ENCODE results near the gene CLIP1. TPM values are rescaled to one million over a fixed set of nuclear protein-coding genes. Genes with fewer than 3 reads are reported as not detected.
"Not testable (repeated sequence)": the region's sequence is repeated elsewhere in the genome, so short reads cannot be mapped to it uniquely, and the experiment has no call there.

Gene CLIP1
- total RNA-seq, 1 experiment from 2014 or later = 28.4 TPM

DNA sequence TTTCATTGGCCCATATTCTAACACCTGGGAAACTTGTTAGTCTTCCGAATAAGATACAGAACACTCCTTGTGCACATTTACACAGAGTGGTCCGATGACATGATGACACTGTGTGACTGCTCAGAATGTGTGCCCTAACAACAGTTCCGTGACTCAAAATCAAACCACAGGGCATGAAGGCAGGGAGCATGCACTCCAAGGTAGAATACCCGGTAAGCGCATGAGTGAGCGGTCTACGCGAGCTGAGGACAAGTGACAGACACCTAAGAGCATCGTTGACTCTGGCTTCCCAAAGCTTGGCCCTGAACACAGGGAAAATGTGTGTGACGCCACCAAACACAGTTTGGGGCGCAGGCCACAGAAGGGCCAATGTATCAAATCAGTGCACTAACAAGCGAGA lies 18.6 kb downstream of the CLIP1 start:
- in situ Hi-C loops (cut with HindIII; ENCODE audit: low pct_unique_long_range_greater_than_20kb, low sequenced_read_pairs) = no loop called here
- no peak for DNase-seq (ENCODE audit: low read depth)

GRCh38 chr12:122403115-122403770 lies 19.2 kb downstream of the CLIP1 start:
- in situ Hi-C loops (cut with HindIII; ENCODE audit: low pct_unique_long_range_greater_than_20kb, low sequenced_read_pairs) = no loop called here
- no peak for DNase-seq (ENCODE audit: low read depth)

GRCh38 chr12:122402264-122402663 lies 20.2 kb downstream of the CLIP1 start:
- in situ Hi-C loops (cut with HindIII; ENCODE audit: low pct_unique_long_range_greater_than_20kb, low sequenced_read_pairs) = no loop called here
- no peak for DNase-seq (ENCODE audit: low read depth)

GRCh38 chr12:122399592-122400373 lies 22.7 kb downstream of the CLIP1 start:
- DNase-seq (ENCODE audit: low read depth) = peak; percentile 85
- in situ Hi-C loops (cut with HindIII; ENCODE audit: low pct_unique_long_range_greater_than_20kb, low sequenced_read_pairs) = no loop called here

- in situ Hi-C loops (cut with HindIII; ENCODE audit: low pct_unique_long_range_greater_than_20kb, low sequenced_read_pairs) = no loop called here
- no peak for DNase-seq (ENCODE audit: low read depth)
These were observed 23.2 kb downstream of the CLIP1 start for GRCh38 chr12:122399254-122399591.

- DNase-seq (ENCODE audit: low read depth); in situ Hi-C loops (cut with HindIII; ENCODE audit: low pct_unique_long_range_greater_than_20kb, low sequenced_read_pairs): not testable (repeated sequence)
These were observed 24.5 kb downstream of the CLIP1 start for GRCh38 chr12:122397981-122398380.

DNA sequence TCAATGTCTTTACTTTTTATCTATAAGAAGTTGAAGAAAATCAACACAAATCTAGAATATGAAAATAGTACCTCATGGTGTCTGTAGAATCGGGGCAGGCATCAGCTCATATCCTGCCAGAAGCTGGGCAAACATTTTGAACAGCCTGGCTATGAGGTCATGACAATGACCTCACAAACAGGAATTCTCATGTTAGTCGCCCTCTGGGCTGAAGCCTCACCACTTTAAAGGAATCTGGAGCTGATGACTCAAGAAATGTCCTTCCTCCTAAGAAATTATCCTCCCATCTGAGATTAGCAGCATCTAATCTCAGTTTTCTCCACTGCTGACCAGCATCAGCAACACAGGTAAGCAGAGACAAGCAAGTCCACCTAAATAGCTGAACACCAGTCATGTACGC lies 27.1 kb downstream of the CLIP1 start:
- in situ Hi-C loops (cut with HindIII; ENCODE audit: low pct_unique_long_range_greater_than_20kb, low sequenced_read_pairs) = no loop called here
- no peak for DNase-seq (ENCODE audit: low read depth)

- in situ Hi-C loops (cut with HindIII; ENCODE audit: low pct_unique_long_range_greater_than_20kb, low sequenced_read_pairs) = no loop called here
- no peak for DNase-seq (ENCODE audit: low read depth)
These were observed 27.8 kb downstream of the CLIP1 start for GRCh38 chr12:122394626-122395194.

DNA sequence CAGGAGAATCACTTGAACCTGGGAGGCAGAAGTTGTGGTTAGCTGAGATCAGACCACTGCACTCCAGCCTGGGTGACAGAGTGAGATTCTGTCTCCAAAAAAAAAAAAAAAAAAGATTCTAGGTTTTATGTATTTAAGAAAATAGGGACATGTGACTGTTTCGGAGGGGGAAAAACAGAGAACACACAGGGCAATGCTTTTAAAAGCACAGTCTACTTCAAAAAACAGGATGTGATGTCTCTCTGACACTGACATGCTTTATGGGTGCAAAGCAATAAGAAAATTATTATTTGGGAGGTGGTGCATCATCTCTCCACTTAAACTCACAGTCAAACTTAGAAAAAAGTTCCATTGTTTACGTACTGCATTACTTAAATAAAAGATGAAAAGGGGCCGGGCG lies 28.7 kb downstream of the CLIP1 start:
- in situ Hi-C loops (cut with HindIII; ENCODE audit: low pct_unique_long_range_greater_than_20kb, low sequenced_read_pairs) = no loop called here
- no peak for DNase-seq (ENCODE audit: low read depth)

DNA sequence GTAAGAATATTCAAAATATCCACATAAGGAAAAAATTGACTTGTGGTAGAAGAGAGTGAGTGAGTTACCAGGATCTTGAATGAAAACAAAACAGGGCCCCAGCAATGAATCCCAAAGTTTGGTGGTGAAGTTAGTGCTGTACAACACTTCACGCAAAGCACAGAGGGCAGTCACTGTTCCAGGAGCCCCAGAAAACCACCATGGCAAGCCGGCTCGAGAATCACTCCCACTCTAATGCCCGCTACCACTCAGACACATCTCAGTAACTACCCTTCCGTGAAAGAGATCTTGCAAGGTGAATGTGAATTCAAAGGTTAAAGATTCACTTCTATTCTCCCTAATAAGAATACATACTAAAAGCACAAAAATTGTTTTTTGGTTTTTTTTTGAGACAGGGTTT lies 30.1 kb downstream of the CLIP1 start:
- DNase-seq (ENCODE audit: low read depth) = no peak
- in situ Hi-C loops (cut with HindIII; ENCODE audit: low pct_unique_long_range_greater_than_20kb, low sequenced_read_pairs) = no loop called here

DNA sequence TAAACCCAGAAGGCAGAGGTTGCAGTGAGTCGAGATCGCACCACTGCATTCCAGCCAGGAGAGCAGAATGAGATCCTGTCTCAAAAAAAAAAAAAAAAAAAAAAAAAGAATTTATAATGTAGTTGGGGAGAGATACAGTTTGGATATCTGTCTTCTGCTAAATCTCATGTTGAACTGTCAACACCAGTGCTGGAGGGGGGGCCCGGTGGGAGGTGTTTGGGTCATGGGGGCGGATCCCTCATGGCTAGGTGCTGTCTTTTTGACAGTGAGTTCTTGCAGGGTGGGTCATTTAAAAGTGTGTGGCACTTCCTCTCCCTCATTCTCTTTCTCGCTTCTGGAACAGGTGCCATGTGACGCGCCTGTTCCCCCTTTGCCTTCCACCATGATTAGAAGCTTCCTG lies 32.8 kb downstream of the CLIP1 start:
- no peak for DNase-seq (ENCODE audit: low read depth)
- in situ Hi-C loops (cut with HindIII; ENCODE audit: low pct_unique_long_range_greater_than_20kb, low sequenced_read_pairs) = no loop called here

DNA sequence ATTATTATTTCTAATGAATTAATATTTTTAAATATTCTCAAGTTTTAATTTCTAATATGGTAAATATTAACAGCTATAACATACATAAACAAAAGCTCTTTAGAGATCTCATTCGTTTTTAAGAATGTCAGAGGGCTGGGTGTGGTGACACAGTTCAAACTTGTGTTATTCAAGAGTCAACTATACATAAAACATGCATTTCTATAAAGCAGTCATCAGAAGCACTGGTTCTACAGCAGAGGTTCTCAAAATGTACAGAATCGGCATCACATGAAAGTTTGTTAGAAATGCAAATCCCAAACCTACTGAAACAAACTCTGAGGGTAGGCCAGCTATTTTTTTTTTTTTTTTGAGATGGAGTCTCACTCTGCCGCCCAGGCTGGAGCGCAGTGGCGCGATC lies 34.6 kb downstream of the CLIP1 start:
- in situ Hi-C loops (cut with HindIII; ENCODE audit: low pct_unique_long_range_greater_than_20kb, low sequenced_read_pairs) = no loop called here
- no peak for DNase-seq (ENCODE audit: low read depth)

DNA sequence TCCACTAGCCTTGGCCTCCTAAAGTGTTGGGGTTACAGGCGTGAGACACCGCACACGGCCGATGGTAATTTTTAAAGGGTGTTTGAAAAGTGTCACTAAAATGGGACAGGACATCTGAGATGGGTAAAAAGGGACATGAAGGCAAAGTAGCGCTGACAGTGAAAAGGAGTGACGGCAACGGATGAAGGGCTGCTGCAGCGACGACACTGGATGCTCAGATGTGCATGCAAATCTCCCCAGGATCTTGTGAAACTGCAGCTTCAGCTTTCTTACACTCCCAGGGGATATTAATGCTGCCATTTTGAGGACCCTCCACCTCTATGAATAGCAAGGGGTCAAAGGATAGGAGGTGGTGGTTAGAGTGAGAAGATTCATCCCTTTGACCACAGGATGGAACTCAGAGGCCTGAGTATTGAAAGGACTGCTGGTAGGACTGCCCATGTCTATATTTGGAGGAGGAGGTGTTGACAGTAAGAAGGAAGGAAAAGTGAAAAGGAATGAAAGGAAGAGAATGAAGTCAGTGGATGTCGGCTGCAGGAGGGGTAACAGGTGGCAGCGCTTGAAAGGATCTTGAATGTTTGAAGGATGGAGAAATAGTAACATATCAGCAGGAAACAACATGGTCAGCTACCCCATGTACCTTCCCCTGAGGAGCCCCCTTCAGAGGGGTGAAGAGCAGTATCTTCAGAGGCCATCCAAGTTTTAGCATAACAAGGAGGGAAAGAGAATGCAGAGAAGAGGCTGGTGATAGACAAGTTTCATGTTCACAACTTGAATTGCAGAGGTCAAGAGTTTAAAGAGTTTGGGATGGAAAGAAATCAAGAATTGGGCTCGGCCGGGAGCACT lies 37.1 kb downstream of the CLIP1 start:
- in situ Hi-C loops (cut with HindIII; ENCODE audit: low pct_unique_long_range_greater_than_20kb, low sequenced_read_pairs) = no loop called here

GRCh38 chr12:122382919-122383350 lies 39.5 kb downstream of the CLIP1 start:
- no peak for DNase-seq (ENCODE audit: low read depth)
- in situ Hi-C loops (cut with HindIII; ENCODE audit: low pct_unique_long_range_greater_than_20kb, low sequenced_read_pairs) = no loop called here

More for the DNA sequence above, 37.1 kb downstream of the CLIP1 start:
- DNase-seq (ENCODE audit: low read depth) = no peak

GRCh38 chr12:122381021-122381420 lies 41.4 kb downstream of the CLIP1 start:
- DNase-seq (ENCODE audit: low read depth) = no peak
- in situ Hi-C loops (cut with HindIII; ENCODE audit: low pct_unique_long_range_greater_than_20kb, low sequenced_read_pairs) = no loop called here

DNA sequence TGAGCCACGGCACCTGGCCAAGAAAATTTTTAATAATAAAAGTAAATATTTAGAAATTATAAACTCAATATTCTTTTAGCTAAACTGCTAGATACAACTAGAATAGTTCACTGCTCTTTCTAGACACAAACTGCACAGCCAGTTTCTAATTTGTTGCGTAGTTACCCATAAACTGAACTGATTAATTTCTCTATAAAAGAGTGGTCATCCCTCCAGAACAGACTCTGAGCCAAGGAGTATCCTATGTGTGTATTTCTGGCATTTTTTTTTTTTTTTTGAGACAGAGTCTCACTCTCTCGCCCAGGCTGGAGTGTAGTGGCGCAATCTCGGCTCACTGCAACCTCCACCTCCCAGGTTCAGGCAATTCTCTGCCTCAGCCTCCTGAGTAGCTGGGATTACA lies 45.7 kb downstream of the CLIP1 start:
- in situ Hi-C loops (cut with HindIII; ENCODE audit: low pct_unique_long_range_greater_than_20kb, low sequenced_read_pairs); DNase-seq (ENCODE audit: low read depth): not testable (repeated sequence)

DNA sequence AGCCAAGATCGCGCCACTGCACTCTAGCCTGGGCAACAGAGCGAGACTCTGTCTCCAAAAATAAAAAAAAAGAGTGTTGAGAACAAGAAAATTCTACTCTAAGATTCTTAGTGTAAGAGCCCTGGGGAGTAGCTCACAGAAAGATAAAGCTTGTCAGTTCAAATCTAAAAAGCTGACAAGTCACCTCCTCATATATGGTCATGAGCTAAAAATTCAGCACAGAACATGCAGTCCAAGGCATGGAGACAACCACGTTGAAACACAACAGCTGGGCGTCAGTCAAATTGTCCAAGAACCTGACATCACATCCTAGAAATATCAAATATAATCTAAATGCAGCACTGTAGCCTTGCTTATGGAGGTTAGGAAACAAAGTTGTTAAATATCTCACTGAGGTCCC lies 47.8 kb downstream of the CLIP1 start:
- DNase-seq (ENCODE audit: low read depth) = no peak
- in situ Hi-C loops (cut with HindIII; ENCODE audit: low pct_unique_long_range_greater_than_20kb, low sequenced_read_pairs) = no loop called here

DNA sequence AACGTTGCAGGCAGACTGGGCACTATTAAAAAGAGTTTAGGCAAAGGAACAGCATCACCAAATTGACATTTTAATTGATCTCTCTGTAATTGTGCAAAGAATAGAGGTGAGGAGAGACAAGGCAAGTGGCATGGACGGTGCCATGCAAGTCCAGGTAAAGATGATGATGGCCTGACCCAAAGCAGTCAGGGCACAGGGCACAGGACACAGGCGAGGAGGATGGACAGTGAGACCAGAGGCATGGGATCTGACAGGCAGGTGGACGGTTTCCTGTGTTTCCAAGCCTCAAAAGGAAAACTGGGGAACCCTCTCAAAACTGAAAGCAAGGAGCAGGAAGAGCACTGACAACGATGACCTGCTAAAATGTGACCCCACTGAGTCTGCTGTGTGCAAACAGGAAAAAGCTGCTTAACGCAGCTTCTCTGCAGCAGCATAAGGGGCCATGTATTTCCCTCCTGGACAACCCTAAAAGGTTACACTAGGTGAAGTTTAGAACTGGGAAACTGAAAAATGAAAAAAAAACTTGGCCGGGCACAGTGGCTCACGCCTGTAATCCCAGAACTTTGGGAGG lies 50.9 kb downstream of the CLIP1 start:
- DNase-seq (ENCODE audit: low read depth) = no peak
- in situ Hi-C loops (cut with HindIII; ENCODE audit: low pct_unique_long_range_greater_than_20kb, low sequenced_read_pairs) = no loop called here
